OCI-LY3 (cell line): Measurements from ENCODE around the gene UBQLNL.

Experiments used
- CTCF ChIP-seq: fragments of 200-600, 300-600 bp; sonication (generic); IDR thresholded peaks from 2 replicates; pipeline ENCODE4 v1.5.1; 2014; ENCODE audit warnings: antibody characterized with exemption, low read length, low read depth
- EZH2phosphoT487 ChIP-seq: fragments of 200-600 bp; shearing (Covaris generic); IDR thresholded peaks from 2 replicates; pipeline ENCODE4 v1.6.1; 2018; ENCODE audit warnings: antibody characterized with exemption, mixed run types, low read depth

- TF ChIP-seq CTCF (no peak), EZH2phosphoT487 (no peak)
Measured at GRCh38 chr11:5488798-5489399, 27.6 kb downstream of the UBQLNL start.
